Brain microvascular endothelial cell (primary cell): ENCODE results near the gene GAPT.

Experiments used
- DNase-seq: peaks from one replicate; pipeline ENCODE4 v3.0.0-alpha.2; 2020
- H3K27ac ChIP-seq: fragments of 250-450 bp; sonication (Bioruptor Pico); 2 replicates; pipeline ENCODE4 v1.5.1; 2020; ENCODE audit warnings: mild to moderate bottlenecking, moderate library complexity
- H3K27me3 ChIP-seq: fragments of 250-450 bp; sonication (Bioruptor Pico); replicated peaks from 2 replicates; pipeline ENCODE4 v1.5.1; 2020; ENCODE audit warnings: mild to moderate bottlenecking
- H3K36me3 ChIP-seq: fragments of 250-450 bp; sonication (Bioruptor Pico); replicated peaks from 2 replicates; pipeline ENCODE4 v1.5.1; 2020; ENCODE audit warnings: mild to moderate bottlenecking
- H3K4me3 ChIP-seq: 2 replicates; pipeline ENCODE4 v1.5.1; 2011; ENCODE audit warnings: low read depth, mild to moderate bottlenecking, control low read depth, low read length, moderate library complexity
- in situ Hi-C: cut with HindIII; loops from 2 replicates; pipeline ENCODE4 v1.10.0; 2017; ENCODE audit warnings: low sequenced_read_pairs, low pct_ligation_motif_present
- TF ChIP-seq, protein P1 (sequence below): IDR thresholded peaks from 2 replicates; pipeline ENCODE4 v1.5.1; 2011; ENCODE audit warnings: low read depth, mild to moderate bottlenecking, moderate library complexity, low read length, control low read depth, inconsistent platforms; ENCODE audit errors: missing control alignments

GAPT gene

GRCh38 chr5:58477760-58478376, 13.4 kb upstream of the GAPT start:
- no peak for DNase-seq
- Histone ChIP-seq H3K36me3 (no peaks in the 10 kb centered on the region), H3K27me3 (no peaks in the 10 kb centered on the region), H3K4me3 (no peak overlapping the region), H3K27ac (no peak overlapping the region)
- TF ChIP-seq, protein P1, sequence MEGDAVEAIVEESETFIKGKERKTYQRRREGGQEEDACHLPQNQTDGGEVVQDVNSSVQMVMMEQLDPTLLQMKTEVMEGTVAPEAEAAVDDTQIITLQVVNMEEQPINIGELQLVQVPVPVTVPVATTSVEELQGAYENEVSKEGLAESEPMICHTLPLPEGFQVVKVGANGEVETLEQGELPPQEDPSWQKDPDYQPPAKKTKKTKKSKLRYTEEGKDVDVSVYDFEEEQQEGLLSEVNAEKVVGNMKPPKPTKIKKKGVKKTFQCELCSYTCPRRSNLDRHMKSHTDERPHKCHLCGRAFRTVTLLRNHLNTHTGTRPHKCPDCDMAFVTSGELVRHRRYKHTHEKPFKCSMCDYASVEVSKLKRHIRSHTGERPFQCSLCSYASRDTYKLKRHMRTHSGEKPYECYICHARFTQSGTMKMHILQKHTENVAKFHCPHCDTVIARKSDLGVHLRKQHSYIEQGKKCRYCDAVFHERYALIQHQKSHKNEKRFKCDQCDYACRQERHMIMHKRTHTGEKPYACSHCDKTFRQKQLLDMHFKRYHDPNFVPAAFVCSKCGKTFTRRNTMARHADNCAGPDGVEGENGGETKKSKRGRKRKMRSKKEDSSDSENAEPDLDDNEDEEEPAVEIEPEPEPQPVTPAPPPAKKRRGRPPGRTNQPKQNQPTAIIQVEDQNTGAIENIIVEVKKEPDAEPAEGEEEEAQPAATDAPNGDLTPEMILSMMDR, result no peak
- in situ Hi-C loops, result no loop called here

- Histone ChIP-seq H3K36me3 (no peaks in the 10 kb centered on the region), H3K27ac (no peak overlapping the region), H3K27me3 (no peaks in the 10 kb centered on the region), H3K4me3 (no peak overlapping the region)
- TF ChIP-seq, protein P1, result no peak
- no peak for DNase-seq
- in situ Hi-C loops, result no loop called here
Measured at GRCh38 chr5:58481066-58481676, 10.1 kb upstream of the GAPT start.

- Histone ChIP-seq H3K27ac (no peak overlapping the region), H3K27me3 (no peaks in the 10 kb centered on the region), H3K36me3 (no peaks in the 10 kb centered on the region), H3K4me3 (no peak overlapping the region)
- TF ChIP-seq, protein P1, result no peak
- no peak for DNase-seq
- in situ Hi-C loops, result no loop called here
Measured at GRCh38 chr5:58481828-58482227, 9.4 kb upstream of the GAPT start.

- Histone ChIP-seq H3K27ac (no peak overlapping the region), H3K27me3 (no peaks in the 10 kb centered on the region), H3K36me3 (no peaks in the 10 kb centered on the region), H3K4me3 (no peak overlapping the region)
- no peak for DNase-seq
- TF ChIP-seq, protein P1, result no peak
- in situ Hi-C loops, result no loop called here
Measured at GRCh38 chr5:58482536-58482935, 8.7 kb upstream of the GAPT start.

DNA sequence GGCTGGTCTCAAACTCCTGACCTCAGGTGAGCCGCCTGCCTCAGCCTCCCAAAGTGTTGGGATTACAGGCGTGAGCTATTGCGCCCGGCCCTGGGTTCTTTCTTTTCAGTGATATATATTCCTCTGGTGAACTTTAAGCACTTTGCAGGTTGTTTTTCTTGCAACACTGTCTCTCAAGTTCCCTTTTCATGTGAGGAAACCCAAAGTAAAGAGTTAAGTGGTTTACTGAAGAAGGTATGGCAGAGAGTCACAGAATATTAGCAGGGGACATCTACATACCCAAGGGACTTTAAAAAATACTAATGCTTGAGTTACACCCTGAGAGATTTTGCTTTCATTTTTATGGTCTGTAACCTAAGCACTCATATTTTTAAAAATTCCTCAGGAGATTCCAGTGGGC, 6.7 kb upstream of the GAPT start:
- in situ Hi-C loops, result no loop called here
- Histone ChIP-seq H3K27me3 (peaks cover 2% of the 10 kb centered on the region), H3K27ac (no peak overlapping the region), H3K4me3 (no peak overlapping the region), H3K36me3 (no peaks in the 10 kb centered on the region)
- TF ChIP-seq, protein P1, result no peak
- DNase-seq, result no peak

DNA sequence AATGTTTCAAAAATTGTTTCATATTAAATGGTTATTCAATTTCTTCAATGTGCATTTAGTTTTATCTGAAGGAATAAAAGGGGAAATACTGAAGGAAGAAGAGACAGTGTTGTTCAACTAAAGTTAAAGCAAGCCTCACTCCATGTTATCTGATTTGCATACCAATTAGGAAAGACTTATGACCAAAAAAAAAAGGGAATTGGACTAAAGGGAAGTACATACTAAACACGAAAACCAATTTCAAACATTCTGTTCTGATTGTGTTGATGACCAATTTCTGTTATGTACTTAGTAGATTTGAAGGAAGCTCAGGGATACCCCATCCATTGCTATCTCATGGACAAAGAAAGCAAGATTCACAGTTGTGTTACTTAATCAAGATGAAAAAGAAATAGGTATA, 4.9 kb upstream of the GAPT start:
- Histone ChIP-seq H3K36me3 (no peaks in the 10 kb centered on the region), H3K4me3 (no peak overlapping the region), H3K27me3 (peaks cover 3% of the 10 kb centered on the region), H3K27ac (no peak overlapping the region)
- TF ChIP-seq, protein P1, result no peak
- in situ Hi-C loops, result no loop called here
- no peak for DNase-seq
